ENCODE results near the gene RAP2A.

RAP2A gene

DNA sequence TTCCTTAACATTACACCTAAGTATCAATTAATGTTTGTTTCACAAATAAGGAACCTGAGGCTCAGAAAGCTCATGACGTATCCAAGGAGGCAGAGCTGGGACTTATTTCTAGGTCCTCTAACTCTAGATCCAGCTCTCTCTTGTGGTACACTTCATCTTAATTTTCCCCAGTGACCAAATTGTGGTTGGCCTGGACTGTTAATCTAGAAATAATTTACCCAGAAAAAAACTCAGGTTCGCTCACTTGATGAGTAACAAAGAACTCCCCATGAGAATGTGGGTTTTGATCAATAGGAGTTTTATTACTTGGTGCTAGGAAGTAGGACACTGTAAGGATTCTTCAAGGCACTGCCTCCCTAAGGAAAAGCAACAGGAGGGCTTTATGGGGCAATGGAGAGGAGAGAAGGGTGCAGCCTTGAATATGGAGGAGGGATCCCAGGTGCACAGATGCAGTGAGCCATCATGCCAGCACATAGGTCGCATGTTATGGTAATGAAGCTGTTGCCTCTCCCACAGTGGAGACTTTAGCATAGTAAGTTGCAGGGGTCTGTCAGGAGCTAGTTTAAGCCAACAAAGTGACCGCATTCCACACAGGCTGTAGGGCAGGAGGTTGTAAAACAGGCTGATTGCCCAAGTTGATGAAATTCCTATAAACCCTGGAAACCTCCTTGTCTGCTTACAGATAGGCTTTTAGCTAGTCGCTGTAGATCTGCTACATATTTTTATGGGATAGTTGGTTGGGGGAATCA lies 14.7 kb downstream of the RAP2A start:
- peak; percentile 75 for DNase-seq (ENCODE audit: low spot score)

DNA sequence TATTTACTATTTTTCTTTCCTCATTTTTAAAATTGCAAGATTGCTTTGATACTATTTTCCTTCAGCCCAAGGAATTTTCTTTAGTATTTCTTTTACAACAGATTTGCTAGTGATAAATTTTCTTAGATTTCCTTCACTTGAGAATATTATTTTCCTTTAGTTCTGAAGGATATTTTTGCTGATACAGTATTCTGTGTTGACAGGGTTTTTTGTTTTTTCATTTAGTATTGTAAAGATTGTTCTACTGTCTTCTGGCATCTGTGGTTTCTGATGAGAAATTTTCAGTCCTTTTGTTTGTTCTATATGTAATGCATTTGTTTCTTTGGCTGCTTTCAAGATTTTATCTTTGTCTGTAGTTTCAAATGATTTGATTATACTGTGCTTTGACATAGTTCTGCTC lies 20.7 kb downstream of the RAP2A start:
- DNase-seq (ENCODE audit: low spot score): no peak

DNA sequence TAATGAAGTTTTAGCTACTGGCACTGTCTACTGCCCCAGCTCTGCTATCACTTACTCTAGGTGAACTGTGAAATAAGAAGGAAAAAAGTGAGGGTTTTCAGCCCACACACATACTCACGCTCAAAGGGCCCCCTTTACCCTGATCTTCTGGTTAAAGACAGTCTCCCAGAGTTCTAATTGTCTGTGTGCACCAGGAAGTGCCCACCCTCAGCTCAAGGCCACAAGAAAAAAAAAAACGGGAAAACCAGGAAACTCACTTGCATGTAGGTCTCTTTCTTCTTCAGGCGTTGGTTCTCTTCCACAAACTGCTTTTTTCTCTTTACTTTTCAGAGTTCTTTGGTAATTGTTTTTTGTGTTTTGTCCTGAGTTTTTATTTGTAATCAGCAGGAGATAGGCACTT lies 22.1 kb downstream of the RAP2A start:
- no peak for DNase-seq (ENCODE audit: low spot score)

DNA sequence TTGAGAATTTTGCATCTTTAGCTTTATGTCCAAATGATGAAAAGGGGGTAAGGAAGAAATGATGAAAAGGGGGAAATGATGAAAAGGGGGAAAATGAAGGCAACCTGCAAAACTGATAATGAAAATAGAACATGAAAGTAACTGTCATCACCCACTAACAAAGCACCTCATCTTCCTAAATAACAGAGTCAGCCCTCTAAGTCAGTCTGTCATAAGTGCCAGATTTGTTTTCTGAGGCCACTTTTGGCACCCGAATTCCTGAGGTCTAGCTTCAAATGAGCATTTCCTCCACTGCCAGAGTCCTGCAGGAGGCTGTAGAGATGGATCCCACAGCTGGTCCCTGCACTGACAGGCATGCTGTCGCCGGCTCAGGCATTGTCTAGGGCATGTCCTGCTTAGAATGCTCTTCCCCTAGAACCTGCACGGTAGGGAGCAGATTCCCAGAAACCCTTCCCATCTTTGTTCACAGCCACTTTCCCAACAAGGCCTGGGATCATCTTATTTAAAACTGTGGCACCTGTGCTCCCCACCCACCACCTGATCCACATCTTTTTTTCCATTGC lies 25.3 kb downstream of the RAP2A start:
- no peak for DNase-seq (ENCODE audit: low spot score)

DNA sequence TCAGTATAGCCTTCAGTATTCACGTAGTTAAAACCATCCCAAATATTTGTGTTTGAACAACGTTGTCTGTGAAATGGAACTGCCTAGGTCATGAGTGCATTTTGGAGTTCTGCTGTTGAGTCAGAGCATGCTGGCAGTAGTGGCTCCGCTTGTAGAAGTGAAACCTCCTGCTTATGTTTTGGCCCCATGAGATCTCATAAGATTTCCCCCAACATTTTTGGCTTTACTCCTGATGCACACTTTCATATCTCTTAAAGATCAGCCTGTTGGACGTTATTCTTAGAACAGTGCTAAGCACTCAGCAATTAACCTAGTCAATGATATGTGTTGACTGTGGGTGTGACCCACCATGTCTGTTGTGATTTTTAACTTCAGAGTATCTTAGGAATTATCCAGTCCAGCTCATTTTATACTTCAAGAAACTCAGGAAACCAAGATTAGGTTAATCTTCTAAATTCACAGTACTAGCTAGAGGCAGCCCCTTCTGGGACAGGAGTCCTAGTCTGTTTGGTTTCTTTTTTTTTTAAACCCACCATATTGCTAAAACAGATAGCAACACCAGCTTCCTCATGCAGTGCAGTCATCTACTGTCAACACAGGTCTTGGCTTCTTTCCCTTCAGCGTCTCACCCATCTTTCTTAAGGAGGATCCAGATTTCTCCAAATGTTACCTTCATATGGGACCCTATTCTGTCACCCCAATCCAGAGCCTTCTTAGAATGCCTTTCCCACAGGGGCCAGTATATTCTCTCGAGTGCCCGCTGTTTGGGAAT lies 26.2 kb downstream of the RAP2A start:
- DNase-seq (ENCODE audit: low spot score): no peak

DNA sequence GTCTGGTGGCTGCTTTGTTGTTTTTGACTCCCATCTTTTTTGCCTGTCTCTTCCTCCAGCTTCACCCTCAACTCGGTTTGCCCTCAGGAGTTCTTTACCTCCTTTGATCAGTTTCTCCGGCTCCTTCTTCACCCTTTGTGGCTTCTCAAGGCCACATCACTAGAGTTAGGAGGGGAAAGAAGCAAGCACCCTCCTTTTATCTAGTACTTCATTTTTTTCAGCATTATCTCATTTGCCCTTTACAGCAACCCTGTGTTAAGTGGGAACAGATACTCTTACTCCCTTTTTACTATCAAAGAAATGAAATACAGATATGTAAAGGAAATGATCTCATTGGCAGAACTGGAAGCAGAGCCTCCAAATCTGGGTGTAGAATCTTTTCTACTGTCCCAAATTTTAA lies 26.9 kb downstream of the RAP2A start:
- DNase-seq (ENCODE audit: low spot score): no peak

DNA sequence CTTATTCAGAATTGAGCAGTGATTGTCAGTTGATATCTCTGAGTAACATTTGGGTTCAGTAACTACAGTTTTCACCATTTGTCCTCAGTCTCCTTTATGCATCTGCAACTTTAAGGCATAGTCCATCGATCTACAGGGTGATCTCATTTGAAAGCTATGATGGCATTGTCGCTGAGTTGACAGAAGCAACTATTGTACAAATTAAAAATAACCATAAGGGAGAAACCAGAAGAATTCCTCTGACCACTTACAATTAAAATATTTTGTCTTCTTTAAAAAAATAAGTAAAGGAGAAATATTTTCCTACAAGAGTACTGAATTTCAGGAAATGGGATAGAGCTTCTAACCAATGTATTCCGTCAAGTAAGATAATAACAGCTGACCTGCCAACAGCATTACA lies 30.6 kb downstream of the RAP2A start:
- no peak for DNase-seq (ENCODE audit: low spot score)

DNA sequence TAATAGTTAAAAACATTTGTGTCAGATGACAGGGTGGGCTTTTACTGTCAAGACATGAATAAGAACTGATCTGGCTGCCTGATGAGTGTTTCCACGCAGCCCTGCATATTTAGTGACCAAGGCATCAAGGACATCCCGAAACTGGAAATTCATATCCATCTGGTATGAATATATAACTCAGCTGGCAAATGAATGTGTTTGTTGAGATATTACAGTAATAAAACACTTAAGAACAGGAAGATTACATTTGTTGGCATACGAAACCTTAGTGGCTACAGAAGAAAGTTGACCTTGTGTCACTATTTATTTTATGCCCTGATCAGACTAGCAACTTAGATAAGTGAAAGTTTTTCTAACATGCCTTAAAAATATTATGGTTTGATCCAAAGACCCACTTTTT lies 32.8 kb downstream of the RAP2A start:
- no peak for DNase-seq (ENCODE audit: low spot score)

DNA sequence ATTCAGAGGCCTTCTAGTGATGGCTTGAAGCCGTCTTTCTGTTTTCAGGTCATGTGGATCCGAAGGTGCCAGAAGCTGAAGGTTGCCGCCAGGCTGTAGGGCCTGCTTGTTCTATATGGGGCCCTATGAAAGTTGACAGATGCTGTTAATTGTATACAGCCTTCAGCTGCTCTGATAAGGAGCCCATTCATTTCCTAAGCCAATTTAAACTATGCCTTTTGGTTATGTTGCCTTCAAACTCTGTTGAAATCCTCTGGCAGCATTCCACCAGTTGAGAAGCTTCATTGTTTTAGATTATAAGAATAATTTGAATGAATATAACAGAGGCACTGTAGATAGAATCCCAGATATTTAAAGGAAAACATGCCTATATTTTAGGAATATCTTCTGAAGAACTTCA lies 34.4 kb downstream of the RAP2A start:
- no peak for DNase-seq (ENCODE audit: low spot score)

DNA sequence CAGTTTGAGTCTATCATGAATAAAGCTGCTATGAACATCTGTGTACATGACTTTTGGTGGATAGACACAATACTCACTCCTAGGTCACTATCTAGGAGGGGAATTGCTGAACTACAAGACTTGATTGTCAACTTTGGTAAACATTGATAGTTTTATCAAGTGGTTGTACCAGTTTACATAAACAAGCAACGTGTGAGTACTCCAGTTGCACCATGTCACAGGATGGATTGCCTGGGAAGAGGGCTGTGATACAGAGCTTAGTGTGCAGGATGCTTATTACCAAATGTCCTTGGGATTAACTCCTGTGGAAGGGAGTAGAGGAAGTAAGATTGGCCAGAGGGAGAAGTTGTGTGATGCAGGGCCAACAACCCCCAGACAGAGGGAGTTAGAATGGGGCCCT lies 37.7 kb downstream of the RAP2A start:
- DNase-seq (ENCODE audit: low spot score): no peak

DNA sequence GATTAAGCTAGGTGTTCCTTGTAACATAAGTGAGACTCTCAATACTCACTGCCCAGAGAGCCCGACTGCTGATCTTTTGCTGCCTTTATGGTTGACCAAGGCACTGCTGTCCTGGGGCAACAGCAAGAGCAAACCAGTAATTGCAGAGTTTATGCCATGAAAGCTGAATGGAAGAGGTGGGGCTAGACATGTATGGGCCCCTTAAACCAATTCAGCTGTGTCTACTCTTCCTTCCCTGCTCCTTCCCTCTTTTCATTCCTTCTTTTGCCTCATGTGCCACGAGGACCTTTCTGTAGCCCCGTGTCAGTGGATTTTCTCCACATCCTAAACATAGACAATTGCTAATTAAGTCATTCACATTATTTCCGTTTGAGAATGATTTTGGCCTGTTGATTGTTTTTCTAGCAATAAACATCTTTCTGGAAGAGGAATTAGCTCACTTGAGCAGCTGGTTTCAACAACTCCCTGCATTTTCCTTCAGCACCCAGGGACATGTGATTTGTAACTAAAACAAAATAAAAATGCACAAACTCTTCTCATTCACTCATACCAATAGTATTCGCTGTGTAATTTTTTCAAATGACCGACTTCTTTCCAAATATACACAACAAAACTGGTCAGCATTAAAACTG lies 40.5 kb downstream of the RAP2A start:
- no peak for DNase-seq (ENCODE audit: low spot score)

DNA sequence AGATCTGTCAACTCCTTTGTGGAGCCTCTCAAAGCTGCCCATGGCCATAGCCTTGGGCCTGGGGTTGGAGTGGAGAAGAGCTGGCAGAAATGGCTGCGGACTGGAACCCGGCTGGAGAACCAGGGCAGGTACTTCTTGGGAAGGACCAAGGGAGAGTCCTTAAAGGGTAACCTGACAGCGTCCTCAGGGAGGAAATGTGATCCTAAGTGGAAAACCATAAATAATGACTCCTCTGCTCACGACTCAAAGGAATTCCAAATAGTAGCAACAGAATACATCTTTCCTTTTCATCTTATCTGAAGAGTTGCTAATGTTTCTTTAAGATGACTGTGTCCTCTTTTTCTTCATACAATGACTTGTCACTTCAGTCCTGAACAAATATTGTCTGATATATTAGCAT lies 41.0 kb downstream of the RAP2A start:
- no peak for DNase-seq (ENCODE audit: low spot score)

DNA sequence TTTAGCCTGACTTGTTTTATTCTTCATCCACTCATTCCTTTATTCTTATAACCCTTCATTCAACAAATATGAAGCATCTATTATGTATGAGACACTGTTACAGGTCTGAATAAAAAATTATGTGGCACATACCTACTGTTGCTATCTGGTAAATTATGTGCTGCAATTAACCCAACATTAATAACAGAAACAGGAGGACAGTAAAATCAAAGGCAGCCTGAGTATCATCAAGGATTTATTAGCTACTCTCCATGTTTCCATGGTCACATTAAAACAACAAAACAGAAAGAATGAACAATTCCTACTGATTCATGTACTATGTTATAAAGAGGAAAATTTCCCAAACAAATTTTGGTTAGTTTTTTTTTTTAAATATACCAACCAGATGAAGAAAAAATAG lies 43.9 kb downstream of the RAP2A start:
- DNase-seq (ENCODE audit: low spot score): no peak

DNA sequence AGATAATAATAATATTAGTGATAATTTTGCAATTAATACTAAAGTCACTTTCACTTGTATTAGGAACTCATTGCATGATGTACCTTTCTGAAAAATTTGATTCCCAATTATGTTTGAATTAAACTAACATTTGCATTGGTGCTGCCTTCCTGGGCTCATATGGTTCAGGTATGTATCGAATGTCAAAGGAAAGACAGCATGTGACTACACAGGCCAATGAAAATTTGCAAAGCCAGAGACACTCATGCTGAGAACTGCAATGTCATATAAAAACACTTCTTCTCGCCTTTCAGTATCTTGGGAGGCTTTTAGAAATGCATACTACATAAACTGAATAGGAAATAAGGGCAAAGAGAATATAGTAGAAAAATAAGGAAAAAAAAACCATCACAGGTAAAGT lies 44.3 kb downstream of the RAP2A start:
- DNase-seq (ENCODE audit: low spot score): no peak

DNA sequence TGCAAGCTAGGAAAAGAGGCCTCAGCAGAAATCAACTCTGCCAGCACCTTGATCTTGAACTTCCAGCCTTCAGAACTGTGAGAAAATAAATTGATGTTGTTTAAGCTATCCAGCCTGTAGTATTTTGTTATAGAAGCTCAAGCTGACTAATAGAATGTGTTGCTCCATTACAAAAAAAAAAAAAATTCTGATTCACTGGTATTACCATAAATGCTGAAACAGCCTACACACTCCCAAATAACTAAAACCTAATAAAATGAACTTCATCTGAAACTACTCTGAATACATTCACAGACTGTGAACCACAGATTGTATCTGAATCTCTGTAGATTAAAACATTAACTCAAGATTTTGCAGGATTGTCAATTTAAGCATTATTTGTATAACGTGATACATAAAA lies 49.5 kb downstream of the RAP2A start:
- DNase-seq (ENCODE audit: low spot score): no peak

DNA sequence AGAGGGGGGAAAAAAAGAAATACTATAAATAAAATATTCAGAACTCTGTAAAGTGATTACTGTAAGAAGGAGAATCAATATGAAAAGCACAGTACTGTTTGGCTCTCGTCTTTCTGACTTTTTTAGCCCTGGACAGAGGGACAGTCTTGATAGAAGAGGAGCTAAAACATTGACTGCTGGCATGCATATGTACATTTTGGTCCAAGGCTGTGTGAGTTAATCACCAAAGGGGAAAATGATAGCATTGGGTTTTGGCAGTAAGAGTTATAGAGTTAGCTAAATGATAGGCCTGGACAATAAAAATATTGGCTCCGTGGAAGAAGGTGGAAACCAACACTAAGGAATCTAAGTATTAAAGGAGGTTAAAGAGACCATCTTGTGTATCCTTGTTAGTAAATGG lies 50.3 kb downstream of the RAP2A start:
- no peak for DNase-seq (ENCODE audit: low spot score)

DNA sequence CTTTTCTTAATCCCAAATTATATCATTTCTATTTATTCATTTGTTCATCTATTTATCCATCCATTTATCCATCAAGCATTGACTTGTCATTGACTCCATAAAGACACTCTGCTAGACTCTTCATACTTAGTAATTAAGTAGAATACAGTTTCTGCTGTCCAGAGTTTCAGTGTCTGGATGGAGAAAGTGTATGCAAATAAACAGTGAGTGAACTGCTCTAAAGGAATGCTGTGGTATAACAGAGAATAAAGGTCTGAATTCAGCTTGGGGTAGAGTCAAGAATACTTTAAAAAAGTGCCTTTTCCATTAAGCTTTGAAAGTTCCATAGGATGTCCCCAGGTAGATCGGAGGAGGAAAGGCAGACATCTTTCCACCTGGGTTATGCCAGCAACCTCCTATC lies 51.4 kb downstream of the RAP2A start:
- no peak for DNase-seq (ENCODE audit: low spot score)

DNA sequence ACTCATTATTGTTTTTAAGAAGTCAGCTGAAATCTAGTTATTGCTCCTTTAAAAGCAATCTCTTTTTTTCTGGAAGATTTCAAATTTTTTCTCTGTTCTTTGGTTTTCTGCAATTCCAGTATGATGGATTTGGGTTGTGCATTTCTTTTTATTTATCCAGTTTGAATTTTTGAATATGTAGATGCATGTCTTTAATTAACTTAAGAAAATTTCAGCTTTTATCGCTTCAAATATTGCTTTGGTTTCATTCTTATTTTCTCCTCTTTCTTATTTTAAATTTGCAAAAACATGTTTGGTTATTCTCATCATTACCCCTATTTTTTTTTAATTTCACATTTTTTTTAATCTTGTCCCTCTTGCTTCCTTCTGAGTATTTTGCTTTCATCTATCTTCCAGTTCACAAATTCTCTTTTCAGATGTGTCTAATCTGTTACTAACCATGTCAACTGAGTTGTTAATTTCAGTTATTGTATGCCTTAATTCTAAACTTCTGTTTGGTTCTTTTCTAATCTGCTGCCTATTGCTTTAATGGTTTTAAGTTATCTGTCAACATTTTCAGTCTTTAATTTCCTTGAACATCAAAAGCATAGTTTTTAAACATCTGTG lies 56.8 kb downstream of the RAP2A start:
- no peak for DNase-seq (ENCODE audit: low spot score)

DNA sequence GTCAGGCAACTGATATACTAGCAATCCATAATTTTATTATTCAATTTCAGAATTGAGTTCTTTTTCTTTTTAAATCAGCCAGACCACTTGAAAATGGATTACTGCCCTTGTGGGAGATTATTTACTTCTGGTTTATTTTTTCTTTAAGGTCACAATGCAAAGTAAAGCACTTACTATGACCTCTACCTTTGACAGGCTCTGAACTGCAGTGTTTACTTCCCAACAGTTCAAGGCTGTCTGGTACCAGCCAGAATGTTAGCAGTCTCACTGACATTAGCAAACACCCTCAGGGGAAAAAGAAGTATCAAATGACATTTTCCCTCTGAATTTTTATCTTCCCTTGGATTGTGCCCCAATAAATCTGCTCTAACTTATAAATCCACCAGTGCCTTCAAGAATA lies 57.5 kb downstream of the RAP2A start:
- DNase-seq (ENCODE audit: low spot score): no peak

DNA sequence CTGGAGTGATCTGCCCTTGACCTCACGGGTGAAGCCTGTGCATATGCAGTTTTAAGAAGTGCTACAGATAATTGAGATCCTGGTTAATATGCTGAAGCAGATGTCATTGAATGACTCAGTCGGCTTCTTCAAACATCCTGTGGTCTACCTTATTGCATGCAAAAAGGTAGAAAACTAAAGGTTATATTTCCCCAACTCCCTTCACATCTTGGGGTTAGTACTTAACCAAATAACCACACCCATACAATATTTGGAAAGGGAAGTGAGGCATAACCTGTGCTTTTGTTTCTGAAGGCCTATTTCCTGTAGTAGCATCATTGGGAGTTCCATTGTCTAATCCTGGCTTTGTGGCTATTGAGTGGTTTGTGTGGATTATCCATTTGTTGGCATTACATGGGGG lies 58.3 kb downstream of the RAP2A start:
- DNase-seq (ENCODE audit: low spot score): peak; percentile 3

DNA sequence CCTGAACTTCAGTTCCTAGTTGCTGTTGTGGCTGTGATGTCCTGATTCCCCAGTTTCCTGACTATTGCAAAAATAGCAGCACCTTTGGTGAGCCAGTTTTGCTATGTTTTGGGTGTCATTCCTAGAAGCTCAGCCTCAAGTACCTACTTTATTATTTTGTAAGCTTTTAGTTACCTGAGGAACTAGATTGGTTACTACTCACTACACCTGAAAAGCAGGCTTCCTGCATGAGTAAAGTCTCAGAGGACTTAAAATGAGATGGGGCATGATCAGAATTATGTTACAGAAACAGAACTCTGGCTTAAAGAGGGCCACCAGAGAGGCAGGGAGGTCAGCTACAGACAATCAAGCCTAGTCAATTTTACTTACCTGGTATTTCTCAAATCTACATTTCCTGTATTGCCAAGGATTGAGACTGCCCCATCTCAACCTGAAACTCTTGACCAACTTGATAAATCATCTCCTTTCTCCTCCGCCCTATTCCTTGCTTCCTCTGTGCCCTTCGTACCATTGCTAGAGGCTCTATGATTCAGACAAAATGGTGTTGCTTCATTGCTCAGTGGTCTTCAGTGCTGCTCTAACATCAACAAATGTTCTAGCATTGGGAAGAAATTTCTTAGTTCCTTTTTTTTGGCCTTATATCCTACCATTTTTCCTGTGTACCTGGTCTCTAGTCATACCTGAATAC lies 58.9 kb downstream of the RAP2A start:
- no peak for DNase-seq (ENCODE audit: low spot score)

DNA sequence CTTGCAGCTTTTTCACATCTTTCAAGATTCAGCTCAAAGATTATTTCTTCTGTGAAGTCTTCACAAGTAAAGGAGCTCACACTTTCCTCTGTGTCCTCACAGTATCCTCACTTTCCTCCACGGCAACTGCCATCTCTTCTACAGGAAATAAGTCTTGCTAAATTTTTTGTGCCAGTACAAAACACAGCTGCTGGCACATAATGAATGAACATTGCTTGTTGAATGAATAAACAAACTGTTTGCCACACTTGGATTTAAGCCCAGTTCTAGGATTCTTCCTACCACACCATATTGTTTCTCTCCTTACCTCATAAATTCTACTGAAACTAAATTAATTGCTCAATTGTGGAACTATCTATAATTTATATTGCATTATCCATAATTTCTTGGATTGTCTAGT lies 59.5 kb downstream of the RAP2A start:
- DNase-seq (ENCODE audit: low spot score): no peak

All from kidney tubule cell (primary cell).